HCT116 (cell line): ENCODE measurements around the gene CA12. TPM values are rescaled to one million over a fixed set of nuclear protein-coding genes. Genes with fewer than 3 reads are reported as not detected.

Experiments
- ATAC-seq: fragments of 200-7000 bp; cut with Tn5 transposase; 2 replicates; pipeline ENCODE4 v1.9.1; 2020; ENCODE audit warnings: mild to moderate bottlenecking, moderate library complexity
- BruUV-seq: library from RNA; stranded (reverse); fragments of 400-500 nt; replicated peaks from 2 replicates; lab custom pipeline; 2021; lab: Mats Ljungman, UMichigan
- CTCF ChIA-PET: fragments of 300-600 bp; sonication (Branson Sonifier 250); formaldehyde crosslinking; loops from one replicate; lab custom pipeline; 2021; ENCODE audit warnings: antibody characterized with exemption; lab: Charles Lee
- POLR2A ChIA-PET: fragments of 300-600, 350-600 bp; sonication (Branson Sonifier 250); formaldehyde crosslinking; loops from one replicate; lab custom pipeline; 2021; ENCODE audit warnings: antibody characterized with exemption; lab: Charles Lee
- RAD21 ChIA-PET, 2 experiments: fragments of 300-600 bp; sonication (Branson Sonifier 250); formaldehyde crosslinking; loops; one replicate each; lab custom pipeline; 2023; ENCODE audit warnings: low total read pairs in 2 of 2; ENCODE audit not compliant: uncharacterized antibody in 2 of 2, unreplicated experiment in 2 of 2, low non-redundant PET in 1 of 2; lab: Charles Lee
- DNase-seq: peaks from one replicate; pipeline ENCODE4 v3.0.0-alpha.2; 2010; ENCODE audit warnings: low read depth, low spot score
- H2AFZ ChIP-seq: fragments of 200-600 bp; shearing (Covaris generic), sonication (generic); 2 replicates; pipeline ENCODE4 v1.6.1; 2017; ENCODE audit warnings: low read depth, mixed run types, mixed read lengths, antibody characterized with exemption, low read length; ENCODE audit not compliant: poor library complexity, severe bottlenecking
- H3K27ac ChIP-seq: 2 replicates; pipeline ENCODE4 v1.5.1; 2012; ENCODE audit warnings: low read depth, low read length
- H3K27me3 ChIP-seq: fragments of 200-600 bp; sonication (generic); 2 replicates; pipeline ENCODE4 v1.6.1; 2016; ENCODE audit warnings: mixed run types, low read length, mixed read lengths; ENCODE audit not compliant: insufficient read depth
- H3K36me3 ChIP-seq, 2 experiments: fragments of 200-500 bp in 1 of 2; fragments of 200-600 bp in 1 of 2; sonication (Bioruptor generic) in 1 of 2; sonication (generic) in 1 of 2; 2 replicates each; pipeline versions ENCODE4 v1.5.1 to v1.6.1; 2014 to 2016; ENCODE audit warnings: low read length in 2 of 2, inconsistent platforms in 1 of 2, mixed read lengths in 1 of 2, mixed run types in 1 of 2; ENCODE audit not compliant: insufficient read depth in 2 of 2, control insufficient read depth in 1 of 2
- H3K4me1 ChIP-seq, 2 experiments: fragments of 200-600 bp in 1 of 2; sonication (generic) in 1 of 2; 2 replicates each; pipeline versions ENCODE4 v1.5.1 to v1.6.1; 2012 to 2017; ENCODE audit warnings: low read length in 2 of 2, inconsistent platforms in 1 of 2, mild to moderate bottlenecking in 1 of 2, mixed read lengths in 1 of 2, mixed run types in 1 of 2, moderate library complexity in 1 of 2; ENCODE audit not compliant: insufficient read depth in 2 of 2, control insufficient read depth in 1 of 2
- H3K4me2 ChIP-seq: fragments of 200-600 bp; sonication (generic); 2 replicates; pipeline ENCODE4 v1.6.1; 2017; ENCODE audit warnings: mixed run types, low read length, mixed read lengths
- H3K4me3 ChIP-seq, 2 experiments: fragments of 200-600 bp in 1 of 2; sonication (generic) in 1 of 2; replicated peaks in 1 of 2; 2 replicates each; pipeline ENCODE4 v1.5.1; 2011 to 2016; ENCODE audit warnings: low read length in 2 of 2, control low read depth in 1 of 2, low read depth in 1 of 2, mild to moderate bottlenecking in 1 of 2, mixed read lengths in 1 of 2, mixed run types in 1 of 2
- H3K79me2 ChIP-seq: fragments of 200-600 bp; sonication (generic); 2 replicates; pipeline ENCODE4 v1.6.1; 2017; ENCODE audit warnings: mild to moderate bottlenecking, mixed run types, low read length, moderate library complexity, mixed read lengths; ENCODE audit not compliant: insufficient read depth
- H3K9ac ChIP-seq: fragments of 200-600 bp; sonication (generic); 2 replicates; pipeline ENCODE4 v1.6.1; 2016; ENCODE audit warnings: low read length, mixed read lengths
- H3K9me2 ChIP-seq: fragments of 200-600 bp; sonication (generic), shearing (Covaris generic); 2 replicates; pipeline ENCODE4 v1.6.1; 2017; ENCODE audit warnings: mixed run types, mild to moderate bottlenecking, moderate library complexity; ENCODE audit not compliant: insufficient read depth
- H3K9me3 ChIP-seq, 2 experiments: fragments of 200-500 bp in 1 of 2; fragments of 200-600 bp in 1 of 2; sonication (Bioruptor generic) in 1 of 2; sonication (generic) in 1 of 2; 2 replicates each; pipeline ENCODE4 v1.6.1; 2014 to 2017; ENCODE audit warnings: low read length in 2 of 2, mixed read lengths in 2 of 2, inconsistent platforms in 1 of 2, low read depth in 1 of 2, mild to moderate bottlenecking in 1 of 2, mixed run types in 1 of 2, moderate library complexity in 1 of 2; ENCODE audit not compliant: control insufficient read depth in 1 of 2, insufficient read depth in 1 of 2
- H4K20me1 ChIP-seq: fragments of 200-600 bp; sonication (generic), shearing (Covaris generic); 2 replicates; pipeline ENCODE4 v1.6.1; 2017; ENCODE audit warnings: mixed run types, mild to moderate bottlenecking, moderate library complexity; ENCODE audit not compliant: insufficient read depth
- CBX3 ChIP-seq: IDR thresholded peaks from 2 replicates; pipeline ENCODE4 v1.6.1; 2012; ENCODE audit warnings: low read depth
- ELF1 ChIP-seq: IDR thresholded peaks from 2 replicates; pipeline ENCODE4 v1.6.1; 2012; ENCODE audit warnings: low read depth, borderline replicate concordance
- EZH2phosphoT487 ChIP-seq: fragments of 200-600 bp; IDR thresholded peaks from 2 replicates; pipeline ENCODE4 v1.6.1; 2018; ENCODE audit warnings: antibody characterized with exemption, borderline replicate concordance
- FOSL1 ChIP-seq: IDR thresholded peaks from 2 replicates; pipeline ENCODE4 v1.6.1; 2012; ENCODE audit warnings: low read depth
- JUND ChIP-seq: IDR thresholded peaks from 2 replicates; pipeline ENCODE4 v1.6.1; 2012
- POLR2A ChIP-seq: IDR thresholded peaks from 2 replicates; pipeline ENCODE4 v1.7.0; 2011; ENCODE audit warnings: borderline replicate concordance; ENCODE audit not compliant: insufficient read depth, insufficient read length; ENCODE audit errors: extremely low read depth
- RAD21 ChIP-seq: IDR thresholded peaks from 2 replicates; pipeline ENCODE4 v1.6.1; 2012; ENCODE audit warnings: low read depth, mild to moderate bottlenecking
- SIN3A ChIP-seq: IDR thresholded peaks from 2 replicates; pipeline ENCODE4 v1.6.1; 2012; ENCODE audit warnings: low read depth
- TCF7L2 ChIP-seq: IDR thresholded peaks from 2 replicates; pipeline ENCODE4 v1.7.0; 2011; ENCODE audit warnings: borderline replicate concordance, inconsistent platforms; ENCODE audit not compliant: insufficient read depth, insufficient read length; ENCODE audit errors: extremely low read depth
- YY1 ChIP-seq: IDR thresholded peaks from 2 replicates; pipeline ENCODE4 v1.6.1; 2011; ENCODE audit warnings: low read length, low read depth, moderate library complexity, mild to moderate bottlenecking; ENCODE audit not compliant: insufficient replicate concordance; ENCODE audit errors: extremely low read depth
- ZNF274 ChIP-seq: fragments of 200-500 bp; sonication (Bioruptor generic); IDR thresholded peaks from 2 replicates; pipeline ENCODE4 v1.6.1; 2014; ENCODE audit warnings: mild to moderate bottlenecking, low read depth, low read length, inconsistent platforms
- intact Hi-C: fragments of 100-400 bp; cut with micrococcal nuclease; formaldehyde crosslinking; loops from 2 replicates; pipeline ENCODE4 v1.10.0; 2022
- total RNA-seq: library from RNA; stranded (reverse); gene quantifications from one replicate; pipeline ENCODE4 v1.2.1, GENCODE V29; 2021; ENCODE audit not compliant: unreplicated experiment
- TF ChIP-seq, protein P1 (sequence below), 3 experiments: fragments of 200-600 bp in 1 of 3; sonication (generic) in 1 of 3; IDR thresholded peaks in 2 of 3; conservative IDR thresholded peaks in 1 of 3; 2 replicates each; pipeline ENCODE4 v1.5.1; 2012 to 2017; ENCODE audit warnings: low read depth in 2 of 3, low read length in 2 of 3, antibody characterized with exemption in 1 of 3, borderline replicate concordance in 1 of 3, control low read depth in 1 of 3, mild to moderate bottlenecking in 1 of 3, mixed read lengths in 1 of 3, mixed run types in 1 of 3, moderate library complexity in 1 of 3; ENCODE audit not compliant: insufficient read depth in 1 of 3
- TF ChIP-seq, protein P2 (sequence below): IDR thresholded peaks from 2 replicates; pipeline ENCODE4 v1.6.1; 2012
- TF ChIP-seq, protein P3 (sequence below): IDR thresholded peaks from 2 replicates; pipeline ENCODE4 v1.6.1; 2011; ENCODE audit warnings: mild to moderate bottlenecking, low read length, moderate library complexity; ENCODE audit not compliant: insufficient replicate concordance; ENCODE audit errors: extremely low read depth

Gene CA12
- total RNA-seq, 1 experiment from 2014 or later = 1.8 TPM

DNA sequence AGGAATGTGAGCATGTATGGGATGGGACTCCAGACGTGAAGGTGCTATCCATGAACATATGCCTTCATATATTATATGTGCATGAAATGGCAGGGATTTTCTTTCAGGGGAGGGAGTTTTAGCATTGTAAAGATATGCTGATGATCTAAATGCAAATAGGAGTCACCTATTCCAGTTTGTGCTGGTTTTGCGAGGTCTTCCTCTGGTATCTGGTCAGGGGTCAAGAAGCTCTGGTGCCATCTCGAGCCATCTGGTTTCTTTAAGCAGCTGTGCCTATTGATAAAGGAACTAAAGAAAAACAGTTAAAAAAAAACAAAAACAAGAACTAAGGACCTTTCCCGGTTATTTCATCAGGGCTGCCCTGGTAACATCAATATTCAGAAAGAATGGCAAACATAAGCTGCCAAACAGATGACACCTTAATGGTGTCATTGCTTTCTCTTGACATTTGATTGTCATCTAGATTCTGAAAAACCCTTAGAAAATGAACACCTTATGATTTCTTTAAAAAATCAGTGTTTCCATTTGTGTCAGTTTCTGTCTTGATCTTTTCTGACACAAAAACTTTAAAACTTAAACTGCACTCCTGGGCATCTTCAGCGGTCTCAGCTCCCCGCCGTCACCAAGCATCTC lies 81.6 kb downstream of the CA12 start:
- Histone ChIP-seq H3K27ac (no peak overlapping the region), H2AFZ (no peak overlapping the region), H3K4me3 (no peak overlapping the region), H3K27me3 (no peaks in the 10 kb centered on the region), H3K9me2 (no peaks in the 10 kb centered on the region), H3K79me2 (no peaks in the 10 kb centered on the region), H3K4me2 (no peak overlapping the region), H4K20me1 (no peaks in the 10 kb centered on the region), H3K9ac (no peak overlapping the region), H3K9me3 (no peaks in the 10 kb centered on the region), H3K4me1 (no peaks in the 10 kb centered on the region), H3K36me3 (no peaks in the 10 kb centered on the region)
- BruUV-seq = no TSS peak
- ATAC-seq (no peak), DNase-seq (no peak)
- ChIA-PET POLR2A (no interaction called here), RAD21 (no interaction called here), CTCF (no interaction called here)
- no peak for TF ChIP-seq YY1
- TF ChIP-seq EZH2phosphoT487 = no peak
- TF ChIP-seq RAD21 = no peak
- no peak for TF ChIP-seq CBX3
- no peak for TF ChIP-seq FOSL1
- no peak for TF ChIP-seq ZNF274
- TF ChIP-seq SIN3A = no peak
- TF ChIP-seq POLR2A = no peak
- TF ChIP-seq, protein P1, sequence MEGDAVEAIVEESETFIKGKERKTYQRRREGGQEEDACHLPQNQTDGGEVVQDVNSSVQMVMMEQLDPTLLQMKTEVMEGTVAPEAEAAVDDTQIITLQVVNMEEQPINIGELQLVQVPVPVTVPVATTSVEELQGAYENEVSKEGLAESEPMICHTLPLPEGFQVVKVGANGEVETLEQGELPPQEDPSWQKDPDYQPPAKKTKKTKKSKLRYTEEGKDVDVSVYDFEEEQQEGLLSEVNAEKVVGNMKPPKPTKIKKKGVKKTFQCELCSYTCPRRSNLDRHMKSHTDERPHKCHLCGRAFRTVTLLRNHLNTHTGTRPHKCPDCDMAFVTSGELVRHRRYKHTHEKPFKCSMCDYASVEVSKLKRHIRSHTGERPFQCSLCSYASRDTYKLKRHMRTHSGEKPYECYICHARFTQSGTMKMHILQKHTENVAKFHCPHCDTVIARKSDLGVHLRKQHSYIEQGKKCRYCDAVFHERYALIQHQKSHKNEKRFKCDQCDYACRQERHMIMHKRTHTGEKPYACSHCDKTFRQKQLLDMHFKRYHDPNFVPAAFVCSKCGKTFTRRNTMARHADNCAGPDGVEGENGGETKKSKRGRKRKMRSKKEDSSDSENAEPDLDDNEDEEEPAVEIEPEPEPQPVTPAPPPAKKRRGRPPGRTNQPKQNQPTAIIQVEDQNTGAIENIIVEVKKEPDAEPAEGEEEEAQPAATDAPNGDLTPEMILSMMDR (IDR thresholded peaks at IDR 0.05 in 2 of 3, conservative IDR thresholded peaks at IDR 0.05 in 1 of 3; ENCODE audit: borderline replicate concordance in 1 of 3, insufficient read depth in 1 of 3, low read depth in 2 of 3, low read length in 2 of 3) = no peak
- TF ChIP-seq ELF1 = no peak
- TF ChIP-seq JUND = no peak
- TF ChIP-seq TCF7L2 = no peak
- TF ChIP-seq, protein P2, sequence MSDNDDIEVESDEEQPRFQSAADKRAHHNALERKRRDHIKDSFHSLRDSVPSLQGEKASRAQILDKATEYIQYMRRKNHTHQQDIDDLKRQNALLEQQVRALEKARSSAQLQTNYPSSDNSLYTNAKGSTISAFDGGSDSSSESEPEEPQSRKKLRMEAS = no peak
- TF ChIP-seq, protein P3, sequence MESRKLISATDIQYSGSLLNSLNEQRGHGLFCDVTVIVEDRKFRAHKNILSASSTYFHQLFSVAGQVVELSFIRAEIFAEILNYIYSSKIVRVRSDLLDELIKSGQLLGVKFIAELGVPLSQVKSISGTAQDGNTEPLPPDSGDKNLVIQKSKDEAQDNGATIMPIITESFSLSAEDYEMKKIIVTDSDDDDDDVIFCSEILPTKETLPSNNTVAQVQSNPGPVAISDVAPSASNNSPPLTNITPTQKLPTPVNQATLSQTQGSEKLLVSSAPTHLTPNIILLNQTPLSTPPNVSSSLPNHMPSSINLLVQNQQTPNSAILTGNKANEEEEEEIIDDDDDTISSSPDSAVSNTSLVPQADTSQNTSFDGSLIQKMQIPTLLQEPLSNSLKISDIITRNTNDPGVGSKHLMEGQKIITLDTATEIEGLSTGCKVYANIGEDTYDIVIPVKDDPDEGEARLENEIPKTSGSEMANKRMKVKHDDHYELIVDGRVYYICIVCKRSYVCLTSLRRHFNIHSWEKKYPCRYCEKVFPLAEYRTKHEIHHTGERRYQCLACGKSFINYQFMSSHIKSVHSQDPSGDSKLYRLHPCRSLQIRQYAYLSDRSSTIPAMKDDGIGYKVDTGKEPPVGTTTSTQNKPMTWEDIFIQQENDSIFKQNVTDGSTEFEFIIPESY = no peak
- intact Hi-C loops = no loop called here
